AG10803 (cell line): ENCODE data around the gene TWIST2.

Experiments used
- DNase-seq: peaks from one replicate; pipeline ENCODE4 v3.0.0; 2010; ENCODE audit warnings: low read depth
- H3K4me3 ChIP-seq: 2 replicates; pipeline ENCODE4 v1.5.1; 2011; ENCODE audit warnings: mild to moderate bottlenecking, low read length, control low read depth
- CTCF ChIP-seq: conservative IDR thresholded peaks from 2 replicates; pipeline ENCODE4 v1.5.1; 2011; ENCODE audit warnings: mild to moderate bottlenecking, low read length, control low read depth, inconsistent platforms

TWIST2 gene

GRCh38 chr2:238929242-238930081 lies 81.6 kb downstream of the TWIST2 start:
- H3K4me3 ChIP-seq, result no peak overlapping the region
- DNase-seq, result peak; percentile 68
- no peak for TF ChIP-seq CTCF

GRCh38 chr2:238930216-238930615 lies 82.3 kb downstream of the TWIST2 start:
- H3K4me3 ChIP-seq, result no peak overlapping the region
- TF ChIP-seq CTCF, result no peak
- no peak for DNase-seq

- TF ChIP-seq CTCF, result no peak
- H3K4me3 ChIP-seq, result no peak overlapping the region
- DNase-seq, result no peak
Measured at GRCh38 chr2:238936162-238937052, 88.5 kb downstream of the TWIST2 start.

GRCh38 chr2:238938003-238938400 lies 90.1 kb downstream of the TWIST2 start:
- no peak overlapping the region for H3K4me3 ChIP-seq

GRCh38 chr2:238938401-238939055 lies 90.6 kb downstream of the TWIST2 start:
- DNase-seq, result peak; percentile 100
- H3K4me3 ChIP-seq, result no peak overlapping the region
- no peak for TF ChIP-seq CTCF

More at GRCh38 chr2:238938003-238938400, 90.1 kb downstream of the TWIST2 start:
- TF ChIP-seq CTCF, result no peak
- peak; percentile 33 for DNase-seq

GRCh38 chr2:238939074-238939473 lies 91.2 kb downstream of the TWIST2 start:
- no peak overlapping the region for H3K4me3 ChIP-seq
- DNase-seq, result no peak
- no peak for TF ChIP-seq CTCF
